ENCODE measurements around the gene SNTA1.

DNA sequence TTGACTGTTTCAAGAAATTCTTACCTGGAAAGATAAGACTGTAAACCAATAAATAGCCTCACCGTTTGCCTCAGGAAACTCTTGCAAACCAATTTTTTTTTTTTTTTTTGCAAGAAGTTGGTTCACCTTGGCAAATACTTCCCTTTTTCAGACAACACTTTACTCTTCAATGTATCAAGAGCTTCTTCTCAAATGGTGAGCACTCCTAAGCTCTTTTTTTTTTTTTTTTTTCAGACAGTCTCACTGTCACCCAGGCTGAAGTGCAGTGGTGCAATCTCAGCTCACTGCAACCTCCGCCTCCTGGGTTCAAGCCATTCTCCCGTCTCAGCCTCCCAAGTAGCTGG lies 22.7 kb upstream of the SNTA1 start:
- TF ChIP-seq, protein P1, sequence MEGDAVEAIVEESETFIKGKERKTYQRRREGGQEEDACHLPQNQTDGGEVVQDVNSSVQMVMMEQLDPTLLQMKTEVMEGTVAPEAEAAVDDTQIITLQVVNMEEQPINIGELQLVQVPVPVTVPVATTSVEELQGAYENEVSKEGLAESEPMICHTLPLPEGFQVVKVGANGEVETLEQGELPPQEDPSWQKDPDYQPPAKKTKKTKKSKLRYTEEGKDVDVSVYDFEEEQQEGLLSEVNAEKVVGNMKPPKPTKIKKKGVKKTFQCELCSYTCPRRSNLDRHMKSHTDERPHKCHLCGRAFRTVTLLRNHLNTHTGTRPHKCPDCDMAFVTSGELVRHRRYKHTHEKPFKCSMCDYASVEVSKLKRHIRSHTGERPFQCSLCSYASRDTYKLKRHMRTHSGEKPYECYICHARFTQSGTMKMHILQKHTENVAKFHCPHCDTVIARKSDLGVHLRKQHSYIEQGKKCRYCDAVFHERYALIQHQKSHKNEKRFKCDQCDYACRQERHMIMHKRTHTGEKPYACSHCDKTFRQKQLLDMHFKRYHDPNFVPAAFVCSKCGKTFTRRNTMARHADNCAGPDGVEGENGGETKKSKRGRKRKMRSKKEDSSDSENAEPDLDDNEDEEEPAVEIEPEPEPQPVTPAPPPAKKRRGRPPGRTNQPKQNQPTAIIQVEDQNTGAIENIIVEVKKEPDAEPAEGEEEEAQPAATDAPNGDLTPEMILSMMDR (conservative IDR thresholded peaks at IDR 0.05 in 1 of 2, IDR thresholded peaks at IDR 0.05 in 1 of 2; ENCODE audit: low read depth in 1 of 2, low read length in 2 of 2): no peak
- no peak for TF ChIP-seq EZH2 (IDR thresholded peaks at IDR 0.05; ENCODE audit: low read length, missing control alignments)
